ENCODE results near the gene GTSE1.

GRCh38 chr22:46348099-46348695 is 51.5 kb downstream of the GTSE1 start:
- no peak for TF ChIP-seq CTCF (IDR thresholded peaks at IDR 0.05; ENCODE audit: insufficient read depth, low read length, poor library complexity, severe bottlenecking)
- TF ChIP-seq EZH2phosphoT487 (conservative IDR thresholded peaks at IDR 0.05; ENCODE audit: low read length) = no peak

Measured in SU-DHL-6 (cell line).